Parathyroid adenoma (tissue), 2 donors: ENCODE results near the gene WDR36.
A peak's percentile ranks its signal among the peaks of the same experiment; 100 is the strongest.

Experiments used
- H2AFZ ChIP-seq: fragments of 300-600 bp; sonication (generic); one replicate; pipeline ENCODE4 v1.7.0; 2017; ENCODE audit warnings: antibody characterized with exemption, mild to moderate bottlenecking
- H3K27ac ChIP-seq: fragments of 300-600 bp; sonication (generic); one replicate; pipeline ENCODE4 v1.7.0; 2017
- H3K27me3 ChIP-seq: fragments of 300-600 bp; sonication (generic); one replicate; pipeline ENCODE4 v1.7.0; 2017; ENCODE audit warnings: low read length; ENCODE audit not compliant: control insufficient read depth, insufficient read depth
- H3K36me3 ChIP-seq: fragments of 300-600 bp; sonication (generic); one replicate; pipeline ENCODE4 v1.7.0; 2017; ENCODE audit warnings: low read length; ENCODE audit not compliant: control insufficient read depth, insufficient read depth
- H3K4me1 ChIP-seq: fragments of 300-600 bp; sonication (generic); one replicate; pipeline ENCODE4 v1.7.0; 2017; ENCODE audit warnings: control low read depth
- H3K4me2 ChIP-seq: fragments of 300-600 bp; sonication (generic); one replicate; pipeline ENCODE4 v1.7.0; 2017; ENCODE audit warnings: low read length
- H3K4me3 ChIP-seq: fragments of 300-600 bp; sonication (generic); one replicate; pipeline ENCODE4 v1.7.0; 2017; ENCODE audit warnings: low read depth, low read length
- H3K79me2 ChIP-seq: fragments of 300-600 bp; sonication (generic); one replicate; pipeline ENCODE4 v1.7.0; 2017; ENCODE audit warnings: control low read depth
- H3K9ac ChIP-seq: fragments of 300-600 bp; sonication (generic); one replicate; pipeline ENCODE4 v1.7.0; 2017; ENCODE audit warnings: mild to moderate bottlenecking
- H3K9me3 ChIP-seq: fragments of 300-600 bp; sonication (generic); one replicate; pipeline ENCODE4 v1.7.0; 2017; ENCODE audit warnings: low read length; ENCODE audit not compliant: control insufficient read depth
- TF ChIP-seq, protein P1 (sequence below): fragments of 300-600 bp; sonication (generic); IDR thresholded peaks from one replicate; pipeline ENCODE4 v1.7.0; 2017; ENCODE audit warnings: antibody characterized with exemption, mild to moderate bottlenecking
- donor health status: primary hyperparathyroidism.

Gene WDR36

DNA sequence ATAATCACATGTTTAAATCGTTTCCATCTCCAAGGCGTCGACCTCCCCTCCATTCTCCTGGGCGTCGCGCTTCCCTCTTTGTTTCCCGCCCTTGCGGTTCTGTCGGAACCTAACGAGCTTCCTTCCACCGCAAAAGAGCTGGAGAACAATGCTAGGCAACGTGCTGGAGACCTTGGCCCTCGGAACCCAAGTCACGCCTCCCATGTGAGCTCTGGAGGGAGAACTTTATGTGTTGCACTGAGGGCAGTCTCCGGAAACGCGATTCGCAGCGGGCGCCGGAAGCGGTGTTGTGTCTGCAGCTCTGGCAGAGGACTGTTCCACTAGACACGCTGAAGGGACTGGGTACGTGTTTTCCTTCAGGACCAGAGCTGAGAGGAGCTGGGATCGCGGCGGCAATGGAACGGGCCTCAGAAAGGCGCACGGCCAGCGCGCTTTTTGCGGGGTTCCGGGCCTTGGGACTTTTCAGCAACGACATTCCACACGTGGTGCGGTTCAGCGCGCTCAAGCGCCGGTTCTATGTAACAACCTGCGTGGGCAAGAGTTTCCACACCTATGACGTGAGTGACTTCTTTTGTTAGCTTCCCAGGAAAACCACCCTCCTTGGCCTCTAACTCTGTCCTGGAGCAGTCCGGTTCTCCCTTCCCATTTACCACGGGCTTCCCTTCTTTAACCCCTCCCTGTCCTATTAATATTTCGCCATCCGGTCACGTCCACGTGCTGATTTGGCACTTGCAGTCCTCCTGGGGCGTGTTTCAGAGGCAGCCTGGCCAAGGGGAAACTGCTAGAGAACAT lies at the start of gene WDR36:
Gene WDR36, plus strand, starts transcription at position 287 of the 792 bp plus-strand sequence. Its CDS starts 109 bp downstream, at position 396.
- Histone ChIP-seq H3K4me3 (peak within 1 kb of the TSS; percentile 75), H3K9ac (no peak within 1 kb of the TSS), H3K4me2 (peak within 1 kb of the TSS; percentile 78), H3K36me3 (no peaks in the 10 kb centered on the region), H3K27ac (peak within 1 kb of the TSS; percentile 36), H2AFZ (peak within 1 kb of the TSS; percentile 85), H3K79me2 (peaks cover 8% of the 10 kb centered on the region), H3K27me3 (no peaks in the 10 kb centered on the region), H3K9me3 (no peaks in the 10 kb centered on the region), H3K4me1 (peaks cover 6% of the 10 kb centered on the region)
- TF ChIP-seq, protein P1, sequence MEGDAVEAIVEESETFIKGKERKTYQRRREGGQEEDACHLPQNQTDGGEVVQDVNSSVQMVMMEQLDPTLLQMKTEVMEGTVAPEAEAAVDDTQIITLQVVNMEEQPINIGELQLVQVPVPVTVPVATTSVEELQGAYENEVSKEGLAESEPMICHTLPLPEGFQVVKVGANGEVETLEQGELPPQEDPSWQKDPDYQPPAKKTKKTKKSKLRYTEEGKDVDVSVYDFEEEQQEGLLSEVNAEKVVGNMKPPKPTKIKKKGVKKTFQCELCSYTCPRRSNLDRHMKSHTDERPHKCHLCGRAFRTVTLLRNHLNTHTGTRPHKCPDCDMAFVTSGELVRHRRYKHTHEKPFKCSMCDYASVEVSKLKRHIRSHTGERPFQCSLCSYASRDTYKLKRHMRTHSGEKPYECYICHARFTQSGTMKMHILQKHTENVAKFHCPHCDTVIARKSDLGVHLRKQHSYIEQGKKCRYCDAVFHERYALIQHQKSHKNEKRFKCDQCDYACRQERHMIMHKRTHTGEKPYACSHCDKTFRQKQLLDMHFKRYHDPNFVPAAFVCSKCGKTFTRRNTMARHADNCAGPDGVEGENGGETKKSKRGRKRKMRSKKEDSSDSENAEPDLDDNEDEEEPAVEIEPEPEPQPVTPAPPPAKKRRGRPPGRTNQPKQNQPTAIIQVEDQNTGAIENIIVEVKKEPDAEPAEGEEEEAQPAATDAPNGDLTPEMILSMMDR = no peak

DNA sequence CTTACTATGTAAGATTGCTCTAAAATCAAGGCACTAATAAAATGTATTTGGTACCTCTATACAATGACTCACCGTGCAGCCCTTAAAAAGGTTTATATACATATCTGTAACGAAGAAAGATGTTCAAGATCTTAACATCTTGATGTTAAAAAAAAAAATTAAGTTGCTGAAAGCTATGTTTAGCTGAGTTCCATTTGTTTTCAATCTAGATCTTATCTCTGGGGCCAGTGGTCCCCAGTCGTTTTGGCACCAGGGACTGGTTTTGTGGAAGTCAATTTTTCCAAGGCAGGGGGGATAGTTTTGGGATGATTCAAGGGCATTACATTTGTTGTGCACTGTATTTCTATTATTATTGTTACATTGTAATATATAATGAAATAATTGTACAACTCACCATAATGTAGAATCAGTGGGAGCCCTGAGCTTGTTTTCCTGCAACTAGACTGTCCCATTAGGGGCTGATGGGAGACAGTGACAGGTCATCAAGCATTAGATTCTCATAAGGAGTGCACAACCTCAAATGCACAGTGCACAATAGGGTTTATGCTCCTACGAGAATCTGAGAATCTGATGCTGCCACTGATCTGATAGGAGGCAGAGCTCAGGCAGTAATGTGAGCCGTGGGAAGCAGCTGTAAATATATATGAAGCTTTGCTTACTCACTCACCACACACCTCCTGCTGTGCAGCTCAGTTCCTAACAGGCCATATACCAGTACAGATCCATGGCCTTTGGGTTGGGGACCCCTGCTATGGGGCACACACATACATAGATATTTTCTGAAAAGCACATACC lies 48.2 kb upstream of the WDR36 start:
- TF ChIP-seq, protein P1 = no peak
- no peaks in the 10 kb centered on the region for H3K27me3 ChIP-seq
- no peak overlapping the region for H3K4me2 ChIP-seq
- H3K4me1 ChIP-seq = no peaks in the 10 kb centered on the region
- no peak overlapping the region for H3K9ac ChIP-seq
- H3K36me3 ChIP-seq = no peaks in the 10 kb centered on the region
- H3K9me3 ChIP-seq = no peaks in the 10 kb centered on the region
- H3K27ac ChIP-seq = no peak overlapping the region
- H3K4me3 ChIP-seq = no peak overlapping the region
- no peaks in the 10 kb centered on the region for H3K79me2 ChIP-seq
- no peak overlapping the region for H2AFZ ChIP-seq

DNA sequence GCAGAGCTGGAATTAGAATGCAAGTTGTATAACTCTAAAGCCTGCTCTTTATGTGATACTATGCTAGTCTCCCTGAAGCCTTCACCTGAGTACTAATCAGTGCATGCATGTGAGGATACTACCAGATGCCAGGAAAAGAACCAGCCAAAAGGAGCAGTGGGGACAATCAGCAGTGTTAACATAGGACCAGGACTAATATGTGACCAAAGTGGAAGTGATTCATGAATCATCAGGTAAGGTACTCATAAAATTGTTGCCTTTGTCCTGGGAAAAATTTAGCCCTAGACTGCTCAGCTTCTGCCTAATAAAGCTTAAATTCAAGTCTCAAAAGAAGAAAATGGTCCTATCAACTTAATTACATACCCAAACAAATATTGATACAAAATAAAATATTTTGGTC lies 34.1 kb upstream of the WDR36 start:
- Histone ChIP-seq H2AFZ (no peak overlapping the region), H3K9ac (no peak overlapping the region), H3K27me3 (no peaks in the 10 kb centered on the region), H3K36me3 (no peaks in the 10 kb centered on the region), H3K4me2 (no peak overlapping the region), H3K27ac (no peak overlapping the region), H3K79me2 (no peaks in the 10 kb centered on the region), H3K9me3 (no peaks in the 10 kb centered on the region), H3K4me1 (no peaks in the 10 kb centered on the region), H3K4me3 (no peak overlapping the region)
- TF ChIP-seq, protein P1 = no peak

DNA sequence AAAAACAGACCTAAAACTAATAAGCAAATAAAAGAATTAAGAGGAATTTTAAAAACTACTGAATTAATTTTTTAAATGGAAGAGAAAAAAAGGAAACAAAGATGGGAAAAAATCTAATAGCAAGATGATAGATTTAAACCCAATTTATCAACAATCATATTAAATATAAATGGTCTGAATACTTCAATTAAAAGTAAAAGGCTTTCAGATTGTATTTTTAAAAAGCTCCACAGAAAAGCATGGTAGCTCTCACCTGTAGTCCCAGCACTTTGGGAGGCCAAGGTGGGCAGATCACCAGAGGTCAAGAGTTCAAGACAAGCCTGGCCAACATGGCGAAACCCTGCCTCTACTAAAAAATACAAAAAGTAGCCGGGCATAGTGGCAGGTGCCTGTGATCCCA lies 32.0 kb upstream of the WDR36 start:
- H3K9ac ChIP-seq = no peak overlapping the region
- H3K9me3 ChIP-seq = no peaks in the 10 kb centered on the region
- TF ChIP-seq, protein P1 = no peak
- no peak overlapping the region for H3K4me3 ChIP-seq
- no peaks in the 10 kb centered on the region for H3K4me1 ChIP-seq
- H3K4me2 ChIP-seq = no peak overlapping the region
- H2AFZ ChIP-seq = no peak overlapping the region
- no peak overlapping the region for H3K27ac ChIP-seq
- no peaks in the 10 kb centered on the region for H3K36me3 ChIP-seq
- no peaks in the 10 kb centered on the region for H3K79me2 ChIP-seq
- H3K27me3 ChIP-seq = no peaks in the 10 kb centered on the region
